ENCODE measurements around the gene PLEKHN1.
"Not testable (repeated sequence)": the region's sequence is repeated elsewhere in the genome, so short reads cannot be mapped to it uniquely, and the experiment has no call there.

The PLEKHN1 gene

GRCh38 chr1:941015-941587 lies 25.2 kb upstream of the PLEKHN1 start:
- Histone ChIP-seq H3K27me3 (ENCODE audit: control insufficient read depth, insufficient read depth, low read length) (peaks cover 59% of the 10 kb centered on the region), H3K4me1 (ENCODE audit: control insufficient read depth, insufficient read depth, low read length) (peaks cover 36% of the 10 kb centered on the region), H3K9me3 (ENCODE audit: control insufficient read depth, low read length) (no peaks in the 10 kb centered on the region), H3K4me3 (ENCODE audit: low read length) (no peak overlapping the region), H3K36me3 (ENCODE audit: control insufficient read depth, insufficient read depth, low read length) (no peaks in the 10 kb centered on the region), H3K9ac (ENCODE audit: low read length) (no peak overlapping the region)

GRCh38 chr1:941588-942383 lies 24.5 kb upstream of the PLEKHN1 start:
- Histone ChIP-seq H3K9me3 (ENCODE audit: control insufficient read depth, low read length) (no peaks in the 10 kb centered on the region), H3K4me3 (ENCODE audit: low read length) (no peak overlapping the region), H3K9ac (ENCODE audit: low read length) (no peak overlapping the region), H3K4me1 (ENCODE audit: control insufficient read depth, insufficient read depth, low read length) (peaks cover 36% of the 10 kb centered on the region), H3K36me3 (ENCODE audit: control insufficient read depth, insufficient read depth, low read length) (no peaks in the 10 kb centered on the region), H3K27me3 (ENCODE audit: control insufficient read depth, insufficient read depth, low read length) (peaks cover 52% of the 10 kb centered on the region)

- H3K36me3 ChIP-seq (ENCODE audit: control insufficient read depth, insufficient read depth, low read length), result peaks cover 5% of the 10 kb centered on the region
- no peak overlapping the region for H3K4me3 ChIP-seq (ENCODE audit: low read length)
- no peaks in the 10 kb centered on the region for H3K9me3 ChIP-seq (ENCODE audit: control insufficient read depth, low read length)
- H3K9ac ChIP-seq (ENCODE audit: low read length), result no peak overlapping the region
- peaks cover 36% of the 10 kb centered on the region for H3K4me1 ChIP-seq (ENCODE audit: control insufficient read depth, insufficient read depth, low read length)
- peaks cover 49% of the 10 kb centered on the region for H3K27me3 ChIP-seq (ENCODE audit: control insufficient read depth, insufficient read depth, low read length)
These were observed 23.9 kb upstream of the PLEKHN1 start for GRCh38 chr1:942411-942821.

- Histone ChIP-seq H3K9ac (ENCODE audit: low read length) (no peak overlapping the region), H3K4me1 (ENCODE audit: control insufficient read depth, insufficient read depth, low read length) (peaks cover 33% of the 10 kb centered on the region), H3K36me3 (ENCODE audit: control insufficient read depth, insufficient read depth, low read length) (peaks cover 11% of the 10 kb centered on the region), H3K9me3 (ENCODE audit: control insufficient read depth, low read length) (no peaks in the 10 kb centered on the region), H3K4me3 (ENCODE audit: low read length) (no peak overlapping the region), H3K27me3 (ENCODE audit: control insufficient read depth, insufficient read depth, low read length) (peaks cover 46% of the 10 kb centered on the region)
These were observed 23.3 kb upstream of the PLEKHN1 start for GRCh38 chr1:942864-943533.

GRCh38 chr1:943545-944340 lies 22.5 kb upstream of the PLEKHN1 start:
- H3K27me3 ChIP-seq (ENCODE audit: control insufficient read depth, insufficient read depth, low read length), result peaks cover 44% of the 10 kb centered on the region
- no peak overlapping the region for H3K4me3 ChIP-seq (ENCODE audit: low read length)
- H3K36me3 ChIP-seq (ENCODE audit: control insufficient read depth, insufficient read depth, low read length), result peaks cover 11% of the 10 kb centered on the region
- H3K9me3 ChIP-seq (ENCODE audit: control insufficient read depth, low read length), result no peaks in the 10 kb centered on the region
- no peak overlapping the region for H3K9ac ChIP-seq (ENCODE audit: low read length)
- H3K4me1 ChIP-seq (ENCODE audit: control insufficient read depth, insufficient read depth, low read length), result peaks cover 33% of the 10 kb centered on the region

GRCh38 chr1:944341-945325 lies 21.6 kb upstream of the PLEKHN1 start:
- Histone ChIP-seq H3K27me3 (ENCODE audit: control insufficient read depth, insufficient read depth, low read length) (peaks cover 35% of the 10 kb centered on the region), H3K4me3 (ENCODE audit: low read length) (no peak overlapping the region), H3K9ac (ENCODE audit: low read length) (no peak overlapping the region), H3K9me3 (ENCODE audit: control insufficient read depth, low read length) (no peaks in the 10 kb centered on the region), H3K4me1 (ENCODE audit: control insufficient read depth, insufficient read depth, low read length) (peaks cover 29% of the 10 kb centered on the region), H3K36me3 (ENCODE audit: control insufficient read depth, insufficient read depth, low read length) (peaks cover 11% of the 10 kb centered on the region)

GRCh38 chr1:945688-946556 lies 20.4 kb upstream of the PLEKHN1 start:
- Histone ChIP-seq H3K27me3 (ENCODE audit: control insufficient read depth, insufficient read depth, low read length) (peaks cover 25% of the 10 kb centered on the region), H3K4me3 (ENCODE audit: low read length) (no peak overlapping the region), H3K4me1 (ENCODE audit: control insufficient read depth, insufficient read depth, low read length) (peaks cover 20% of the 10 kb centered on the region), H3K9me3 (ENCODE audit: control insufficient read depth, low read length) (no peaks in the 10 kb centered on the region), H3K9ac (ENCODE audit: low read length) (no peak overlapping the region), H3K36me3 (ENCODE audit: control insufficient read depth, insufficient read depth, low read length) (peaks cover 14% of the 10 kb centered on the region)

- Histone ChIP-seq H3K27me3 (ENCODE audit: control insufficient read depth, insufficient read depth, low read length) (peaks cover 16% of the 10 kb centered on the region), H3K36me3 (ENCODE audit: control insufficient read depth, insufficient read depth, low read length) (peaks cover 14% of the 10 kb centered on the region), H3K4me1 (ENCODE audit: control insufficient read depth, insufficient read depth, low read length) (peaks cover 14% of the 10 kb centered on the region)
- not testable (repeated sequence) for H3K9ac ChIP-seq (ENCODE audit: low read length); H3K4me3 ChIP-seq (ENCODE audit: low read length); H3K9me3 ChIP-seq (ENCODE audit: control insufficient read depth, low read length)
These were observed 19.5 kb upstream of the PLEKHN1 start for GRCh38 chr1:946811-947210.

GRCh38 chr1:947958-948357 lies 18.3 kb upstream of the PLEKHN1 start:
- H3K9me3 ChIP-seq (ENCODE audit: control insufficient read depth, low read length), result no peaks in the 10 kb centered on the region
- peaks cover 5% of the 10 kb centered on the region for H3K27me3 ChIP-seq (ENCODE audit: control insufficient read depth, insufficient read depth, low read length)
- H3K4me1 ChIP-seq (ENCODE audit: control insufficient read depth, insufficient read depth, low read length), result peaks cover 6% of the 10 kb centered on the region
- H3K9ac ChIP-seq (ENCODE audit: low read length), result no peak overlapping the region
- H3K36me3 ChIP-seq (ENCODE audit: control insufficient read depth, insufficient read depth, low read length), result peaks cover 14% of the 10 kb centered on the region
- no peak overlapping the region for H3K4me3 ChIP-seq (ENCODE audit: low read length)

- Histone ChIP-seq H3K9me3 (ENCODE audit: control insufficient read depth, low read length) (no peaks in the 10 kb centered on the region), H3K27me3 (ENCODE audit: control insufficient read depth, insufficient read depth, low read length) (no peaks in the 10 kb centered on the region), H3K36me3 (ENCODE audit: control insufficient read depth, insufficient read depth, low read length) (peaks cover 14% of the 10 kb centered on the region), H3K4me1 (ENCODE audit: control insufficient read depth, insufficient read depth, low read length) (no peaks in the 10 kb centered on the region), H3K4me3 (ENCODE audit: low read length) (no peak overlapping the region), H3K9ac (ENCODE audit: low read length) (no peak overlapping the region)
These were observed 16.0 kb upstream of the PLEKHN1 start for GRCh38 chr1:950268-950667.

Measured in mucosa of stomach (tissue), 1 donor.